IgD-negative memory B cell (primary cell): Measurements from ENCODE around the gene STPG2. TPM values are rescaled to one million over a fixed set of nuclear protein-coding genes. Genes with fewer than 3 reads are reported as not detected.

Experiments used
- H3K27ac Mint-ChIP-seq, 3 donors: one replicate each; pipeline ENCODE4 v1.8.0; 2020 to 2022; ENCODE audit warnings: mild to moderate bottlenecking in 3 of 3, mixed read lengths in 3 of 3, moderate library complexity in 1 of 3
- H3K27me3 Mint-ChIP-seq: one replicate; pipeline ENCODE4 v1.8.0; 2021; ENCODE audit warnings: mixed read lengths
- H3K36me3 Mint-ChIP-seq: one replicate; pipeline ENCODE4 v1.8.0; 2020; ENCODE audit warnings: mild to moderate bottlenecking, mixed read lengths
- H3K4me1 Mint-ChIP-seq, 3 donors: one replicate each; pipeline ENCODE4 v1.8.0; 2020 to 2022; ENCODE audit warnings: mixed read lengths in 3 of 3, mild to moderate bottlenecking in 1 of 3
- H3K4me3 Mint-ChIP-seq, 4 donors: one replicate each; pipeline ENCODE4 v1.8.0; 2020 to 2022; ENCODE audit warnings: mild to moderate bottlenecking in 4 of 4, mixed read lengths in 4 of 4, moderate library complexity in 3 of 4
- H3K9me3 Mint-ChIP-seq, 3 donors: one replicate each; pipeline ENCODE4 v1.8.0; 2020 to 2021; ENCODE audit warnings: mixed read lengths in 3 of 3, mild to moderate bottlenecking in 1 of 3
- polyA plus RNA-seq: library from polyadenylated mRNA; unstranded; fragments of 300-500 nt; fragmentation: Illumina TruSeq; gene quantifications from one replicate; pipeline ENCODE4 v1.2.3, GENCODE V29; 2021

Gene STPG2
- 0.18 TPM for polyA plus RNA-seq

DNA sequence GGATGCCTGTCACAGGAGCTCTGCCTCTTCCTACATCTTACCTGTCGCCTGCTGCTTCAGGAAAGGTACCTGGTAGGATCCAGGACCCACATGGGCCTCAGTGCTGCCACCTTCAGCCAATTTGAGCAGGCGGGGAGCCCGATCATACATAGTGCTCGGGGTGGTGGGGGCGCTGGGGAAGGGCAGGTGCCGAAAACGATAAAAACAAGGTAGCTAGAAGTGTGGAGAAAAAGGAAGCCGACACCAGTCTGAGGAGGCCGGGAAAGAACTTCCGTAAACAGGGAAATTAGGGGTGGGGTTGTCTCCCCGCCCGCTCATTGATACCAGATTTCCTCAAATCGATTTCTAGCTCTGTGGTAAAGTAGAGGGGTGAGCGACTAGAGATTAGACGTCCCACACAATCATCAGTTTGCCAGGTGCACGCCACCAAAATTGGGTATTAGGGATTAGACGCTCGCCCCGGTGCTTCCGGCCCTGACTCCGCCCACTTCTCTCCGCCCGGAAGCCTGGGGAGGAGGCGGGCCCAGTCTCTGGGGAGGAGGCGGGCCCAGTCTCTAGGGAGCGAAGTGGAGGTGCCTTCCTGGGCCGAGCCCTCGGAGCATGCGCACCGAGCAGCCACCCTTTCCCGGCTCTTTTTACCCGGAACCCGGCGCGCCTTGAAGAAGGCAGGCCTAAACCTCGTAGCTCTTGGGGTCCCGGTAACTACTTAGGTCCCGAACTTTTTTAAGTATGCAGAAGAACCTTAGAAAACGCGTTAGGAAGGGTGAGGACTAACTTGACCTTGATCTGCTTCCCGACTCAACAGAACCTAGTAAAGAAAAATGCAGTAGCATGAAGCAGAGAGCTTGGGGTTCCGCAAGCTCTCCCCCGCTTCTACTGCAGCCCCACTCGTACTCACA is at the start of gene STPG2:
Gene STPG2 (minus strand): TSS at position 476 of the 899 bp plus-strand sequence.
- Mint-ChIP-seq H3K9me3 (peaks cover 0 to 3% (median 0%) of the 10 kb centered on the region in 3 donors), H3K27me3 (no peaks in the 10 kb centered on the region), H3K4me3 (peak within 1 kb of the TSS; percentile 93 to 98 (median 96)), H3K36me3 (peaks cover 3% of the 10 kb centered on the region), H3K27ac (peak within 1 kb of the TSS; percentile 90 to 100 (median 99)), H3K4me1 (peaks cover 14 to 38% (median 19%) of the 10 kb centered on the region in 3 donors)

DNA sequence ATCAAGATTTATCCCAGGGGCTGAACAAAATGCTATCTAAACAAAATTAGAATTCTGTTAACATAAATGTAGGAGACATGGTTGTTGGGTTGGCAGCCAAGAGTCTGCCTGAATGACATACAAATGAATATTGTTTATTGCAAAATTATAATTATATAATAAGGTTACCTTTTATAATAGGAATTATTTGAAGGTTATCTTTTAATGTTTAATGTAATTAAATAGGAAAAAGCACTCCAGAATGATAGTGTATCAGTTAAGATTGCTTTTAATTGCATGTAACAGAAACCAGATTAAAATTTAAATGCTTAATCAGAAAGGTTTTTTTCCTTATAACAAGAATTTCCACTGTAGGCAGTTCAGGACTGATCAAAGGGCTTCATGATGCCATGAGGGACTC is 42.0 kb upstream of the STPG2 start:
- H3K27me3 Mint-ChIP-seq = no peaks in the 10 kb centered on the region
- peaks cover 0 to 4% (median 3%) of the 10 kb centered on the region in 3 donors for H3K9me3 Mint-ChIP-seq
- no peak overlapping the region for H3K4me3 Mint-ChIP-seq
- peaks cover 3% of the 10 kb centered on the region for H3K36me3 Mint-ChIP-seq
- H3K4me1 Mint-ChIP-seq = peaks cover 2 to 10% (median 3%) of the 10 kb centered on the region in 3 donors
- no peak overlapping the region for H3K27ac Mint-ChIP-seq

DNA sequence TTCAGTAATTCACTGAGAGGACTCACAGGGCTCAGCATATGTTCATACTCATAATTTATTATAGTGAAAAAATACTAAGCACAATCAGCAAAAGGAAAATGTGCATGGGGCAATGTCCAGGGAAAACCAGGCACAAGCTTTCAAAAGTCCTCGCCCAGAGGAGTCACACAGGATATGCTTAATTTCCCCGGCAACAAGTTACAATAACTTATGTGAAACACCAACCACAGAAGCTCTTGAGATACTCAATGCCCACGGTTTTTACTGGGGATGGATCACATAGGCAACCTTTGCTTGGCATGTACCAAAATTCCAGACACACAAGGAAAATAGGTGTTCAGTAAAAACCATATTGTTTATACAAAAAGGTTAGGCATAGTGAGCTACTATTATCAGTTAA is 38.5 kb upstream of the STPG2 start:
- no peaks in the 10 kb centered on the region for H3K27me3 Mint-ChIP-seq
- peaks cover 2 to 4% (median 3%) of the 10 kb centered on the region in 3 donors for H3K4me1 Mint-ChIP-seq
- peaks cover 0 to 2% (median 0%) of the 10 kb centered on the region in 3 donors for H3K9me3 Mint-ChIP-seq
- H3K27ac Mint-ChIP-seq = no peak overlapping the region
- H3K4me3 Mint-ChIP-seq = no peak overlapping the region
- peaks cover 3% of the 10 kb centered on the region for H3K36me3 Mint-ChIP-seq

DNA sequence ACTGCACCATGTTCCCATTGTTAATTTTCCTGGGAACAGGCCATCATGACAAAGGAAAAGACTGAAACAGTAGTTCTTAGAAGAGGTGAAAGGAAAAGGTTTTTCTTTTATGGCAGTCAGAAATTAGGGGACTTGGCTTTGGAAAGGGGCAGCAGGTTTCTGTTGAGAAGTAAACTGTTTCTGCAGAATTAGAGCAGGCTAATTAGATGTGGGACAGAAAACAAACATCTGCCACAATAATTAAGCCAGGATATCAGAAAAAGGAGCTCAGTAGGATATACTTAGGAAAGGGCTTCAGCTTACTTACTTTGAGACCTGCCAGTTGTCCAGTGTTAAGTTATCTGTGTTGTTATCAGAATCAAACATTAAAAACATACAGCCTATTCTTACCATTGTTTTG is 36.7 kb upstream of the STPG2 start:
- H3K27ac Mint-ChIP-seq = no peak overlapping the region

DNA sequence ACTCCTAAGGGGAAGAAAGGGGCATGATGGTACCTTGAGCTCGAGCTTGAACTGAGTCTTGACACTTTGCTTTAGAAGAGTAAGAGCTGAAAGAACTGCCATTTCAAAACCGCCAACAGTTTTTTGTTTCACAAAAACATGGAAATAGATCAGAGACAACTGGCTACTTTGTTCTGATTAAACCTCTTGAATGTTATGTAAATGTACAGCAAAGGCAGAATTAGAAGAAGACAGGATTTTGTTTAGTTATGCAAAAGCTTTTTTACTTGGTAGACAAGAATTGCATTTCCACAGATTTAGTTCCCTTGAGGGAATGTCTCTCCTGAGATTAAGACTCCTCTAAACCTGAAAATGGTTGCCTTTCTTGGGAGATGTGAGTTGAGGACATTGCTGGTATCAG is 33.3 kb upstream of the STPG2 start:
- Mint-ChIP-seq H3K27me3 (no peaks in the 10 kb centered on the region), H3K4me3 (no peak overlapping the region), H3K27ac (no peak overlapping the region), H3K36me3 (no peaks in the 10 kb centered on the region), H3K4me1 (no peaks in the 10 kb centered on the region), H3K9me3 (peaks cover 0 to 2% (median 0%) of the 10 kb centered on the region in 3 donors)

More for the DNA sequence above, 36.7 kb upstream of the STPG2 start:
- peaks cover 2 to 4% (median 3%) of the 10 kb centered on the region in 3 donors for H3K4me1 Mint-ChIP-seq
- H3K4me3 Mint-ChIP-seq = no peak overlapping the region
- peaks cover 3% of the 10 kb centered on the region for H3K36me3 Mint-ChIP-seq
- no peaks in the 10 kb centered on the region for H3K27me3 Mint-ChIP-seq
- peaks cover 0 to 2% (median 0%) of the 10 kb centered on the region in 3 donors for H3K9me3 Mint-ChIP-seq

DNA sequence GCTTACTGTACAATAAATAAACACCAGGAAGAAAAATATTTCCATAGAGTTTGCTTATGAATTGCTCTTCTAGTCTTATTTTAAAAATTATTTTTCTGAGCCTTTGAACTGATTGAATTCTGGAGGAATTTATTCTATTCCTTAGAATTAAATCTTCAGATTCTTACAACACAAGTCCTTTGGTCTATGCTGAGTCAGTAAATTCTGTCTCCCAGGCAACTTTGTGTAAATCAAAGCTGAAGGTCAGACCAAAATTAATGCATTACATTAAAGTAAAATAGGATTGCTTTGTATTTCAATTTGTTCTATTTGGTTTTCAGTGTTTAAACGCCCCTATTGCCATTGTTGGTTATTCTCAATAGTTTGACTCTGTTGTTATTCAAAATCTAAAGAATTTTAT is 26.8 kb upstream of the STPG2 start:
- Mint-ChIP-seq H3K27me3 (no peaks in the 10 kb centered on the region), H3K4me3 (no peak overlapping the region), H3K4me1 (no peaks in the 10 kb centered on the region), H3K36me3 (no peaks in the 10 kb centered on the region), H3K27ac (no peak overlapping the region), H3K9me3 (no peaks in the 10 kb centered on the region)

DNA sequence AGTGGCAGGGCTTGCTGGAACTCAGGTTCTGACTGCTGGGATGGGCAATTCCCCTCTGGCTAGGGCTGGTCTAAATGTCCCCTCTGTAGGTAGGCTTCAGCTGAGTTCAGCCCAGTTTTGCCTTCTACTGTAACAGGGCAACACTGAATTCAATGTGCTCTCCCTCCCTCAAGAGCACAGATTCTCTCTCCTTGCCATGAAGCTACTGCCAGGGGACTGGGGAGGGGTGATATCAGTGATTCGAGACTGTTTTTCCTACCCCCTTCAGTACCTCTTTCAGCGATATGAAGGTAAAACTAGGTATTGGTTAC is 23.4 kb upstream of the STPG2 start:
- Mint-ChIP-seq H3K4me3 (no peak overlapping the region), H3K9me3 (peaks cover 0 to 2% (median 0%) of the 10 kb centered on the region in 3 donors), H3K27me3 (peaks cover 2% of the 10 kb centered on the region), H3K36me3 (peaks cover 4% of the 10 kb centered on the region), H3K27ac (no peak overlapping the region), H3K4me1 (no peaks in the 10 kb centered on the region)

DNA sequence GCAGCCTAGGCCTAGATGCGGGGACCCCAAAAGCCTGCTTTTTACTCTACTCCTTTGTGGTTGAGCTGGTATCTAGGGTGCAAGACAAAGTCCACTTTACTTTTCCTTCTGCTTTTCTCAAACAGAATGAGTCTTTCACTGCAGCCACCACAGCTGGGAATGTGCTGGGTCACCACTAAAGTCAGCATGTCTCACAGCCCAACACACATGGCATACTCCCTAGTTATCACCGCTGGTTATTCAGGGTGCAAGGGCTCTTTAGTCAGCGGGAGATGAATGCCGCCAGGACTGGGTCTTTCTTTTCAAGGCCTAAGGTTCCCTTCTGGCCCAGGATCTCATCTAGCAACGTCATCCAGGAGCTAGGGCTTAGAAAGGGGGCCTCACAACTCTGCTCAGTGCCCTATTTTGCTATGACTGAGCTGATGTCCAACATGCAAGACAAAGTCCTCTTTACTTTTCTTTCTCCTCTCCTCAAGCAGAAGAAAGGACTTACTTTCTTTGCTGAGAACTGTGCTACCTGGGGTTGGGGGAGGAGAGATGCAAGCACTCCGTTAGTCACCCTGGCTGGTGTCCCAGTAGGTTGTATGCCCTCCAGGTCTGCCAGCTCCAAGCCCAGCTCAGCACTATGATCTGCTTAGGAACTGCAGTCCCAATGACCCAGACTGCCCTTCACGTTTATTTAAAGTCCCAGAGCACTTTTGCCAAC is 22.9 kb upstream of the STPG2 start:
- H3K27me3 Mint-ChIP-seq = peaks cover 2% of the 10 kb centered on the region
- peaks cover 0 to 2% (median 0%) of the 10 kb centered on the region in 3 donors for H3K9me3 Mint-ChIP-seq
- no peak overlapping the region for H3K27ac Mint-ChIP-seq
- no peaks in the 10 kb centered on the region for H3K4me1 Mint-ChIP-seq
- H3K36me3 Mint-ChIP-seq = peaks cover 4% of the 10 kb centered on the region
- H3K4me3 Mint-ChIP-seq = no peak overlapping the region

DNA sequence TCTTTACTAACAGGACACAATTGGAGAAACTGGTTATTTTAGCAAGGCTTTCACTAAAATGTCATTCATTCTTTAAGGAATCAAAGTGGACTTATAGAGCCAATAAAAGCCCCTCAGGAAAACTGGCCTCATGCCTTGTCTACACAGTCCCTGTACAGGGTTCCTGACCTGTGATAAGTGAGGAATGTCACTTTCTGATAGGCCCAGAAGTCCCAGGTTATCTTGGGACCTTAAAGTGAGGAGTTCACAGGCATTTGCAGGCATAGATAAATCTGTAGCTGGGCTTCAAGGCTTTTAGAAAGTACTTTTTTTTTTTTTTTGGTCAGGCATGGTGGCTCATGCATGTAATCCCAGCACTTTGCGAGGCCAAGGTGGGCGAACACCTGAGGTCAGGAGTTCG is 19.4 kb upstream of the STPG2 start:
- Mint-ChIP-seq H3K27ac (no peak overlapping the region), H3K4me1 (peaks cover 0 to 1% (median 0%) of the 10 kb centered on the region in 3 donors), H3K9me3 (peaks cover 0 to 2% (median 0%) of the 10 kb centered on the region in 3 donors), H3K4me3 (no peak overlapping the region), H3K27me3 (peaks cover 2% of the 10 kb centered on the region), H3K36me3 (peaks cover 4% of the 10 kb centered on the region)

DNA sequence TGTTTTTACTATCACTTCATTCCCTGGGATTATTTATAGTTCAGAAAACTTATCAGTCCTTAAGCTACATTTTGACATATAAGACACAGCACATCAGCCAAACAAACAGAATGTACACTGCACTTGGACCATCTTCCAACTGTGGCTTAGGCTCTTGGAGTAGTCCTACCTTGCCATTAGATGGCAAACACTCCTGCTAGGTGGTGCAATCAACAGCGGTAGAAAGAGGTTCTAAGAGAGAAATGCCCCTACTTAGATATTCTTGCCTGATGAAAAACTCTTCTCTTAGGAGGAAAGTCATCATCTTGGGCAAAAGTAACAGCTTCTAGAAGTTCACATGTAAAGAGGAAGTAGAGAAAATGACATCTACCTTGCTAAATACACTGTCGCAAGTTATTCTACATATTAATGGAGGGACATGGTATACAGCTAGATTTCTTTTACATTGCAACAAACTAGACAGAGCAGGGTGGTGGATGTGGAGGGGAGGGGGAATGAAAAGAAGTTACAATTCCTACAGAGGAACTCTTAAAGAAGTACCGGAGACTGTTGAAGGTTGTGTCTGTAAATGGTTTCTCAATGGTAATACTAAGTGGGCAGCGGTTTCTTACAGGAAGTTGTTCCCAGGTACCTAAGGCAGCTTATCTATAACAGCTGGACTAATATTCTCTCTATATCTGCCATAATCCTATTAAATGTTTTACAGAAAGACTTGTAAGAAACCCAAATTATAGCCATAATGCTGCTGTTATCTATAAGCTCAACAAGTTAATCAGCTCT is 8.1 kb upstream of the STPG2 start:
- peaks cover under 1% of the 10 kb centered on the region for H3K36me3 Mint-ChIP-seq
- H3K4me1 Mint-ChIP-seq = peaks cover 9 to 17% (median 10%) of the 10 kb centered on the region in 3 donors
- H3K4me3 Mint-ChIP-seq = peak overlapping the region in 3 of 4 donors; percentile 32 to 83 (median 60)
- H3K27ac Mint-ChIP-seq = peak overlapping the region in 2 of 3 donors; percentile 6 to 65
- no peaks in the 10 kb centered on the region for H3K27me3 Mint-ChIP-seq
- no peaks in the 10 kb centered on the region for H3K9me3 Mint-ChIP-seq

DNA sequence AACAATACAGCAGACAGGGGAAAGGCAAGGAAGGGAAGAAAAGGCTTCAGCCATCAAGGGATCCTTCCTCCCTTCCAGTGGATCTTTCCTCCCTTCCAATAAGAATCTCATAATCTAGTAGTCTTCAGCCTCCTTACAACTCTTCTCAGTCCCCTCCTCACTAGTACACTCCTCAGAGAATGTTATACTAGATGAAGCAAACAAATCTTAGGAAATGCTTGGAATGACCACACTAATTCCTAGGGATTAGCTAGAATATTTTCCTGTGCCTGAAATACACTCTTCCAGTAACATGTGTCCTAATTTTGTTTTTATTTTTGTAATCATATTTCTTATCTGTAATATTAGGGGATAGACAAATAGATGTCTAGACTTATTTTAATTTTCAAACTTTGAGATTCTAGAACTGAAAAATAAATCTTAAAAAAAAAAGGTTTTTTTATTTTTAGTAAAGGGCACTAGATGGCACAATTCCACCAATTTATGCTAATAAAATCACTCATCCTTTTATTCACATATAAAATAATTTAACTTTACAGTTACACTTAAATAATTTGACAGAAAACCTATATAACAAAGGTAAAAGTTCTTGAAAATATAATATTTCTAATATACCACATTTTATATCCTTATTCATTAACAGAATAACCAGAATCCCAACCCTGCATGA is 7.0 kb upstream of the STPG2 start:
- Mint-ChIP-seq H3K27ac (no peak overlapping the region), H3K4me1 (peaks cover 9 to 17% (median 10%) of the 10 kb centered on the region in 3 donors), H3K9me3 (no peaks in the 10 kb centered on the region), H3K36me3 (peaks cover 1% of the 10 kb centered on the region), H3K4me3 (peak overlapping the region in 1 of 4 donors; percentile 27), H3K27me3 (no peaks in the 10 kb centered on the region)

DNA sequence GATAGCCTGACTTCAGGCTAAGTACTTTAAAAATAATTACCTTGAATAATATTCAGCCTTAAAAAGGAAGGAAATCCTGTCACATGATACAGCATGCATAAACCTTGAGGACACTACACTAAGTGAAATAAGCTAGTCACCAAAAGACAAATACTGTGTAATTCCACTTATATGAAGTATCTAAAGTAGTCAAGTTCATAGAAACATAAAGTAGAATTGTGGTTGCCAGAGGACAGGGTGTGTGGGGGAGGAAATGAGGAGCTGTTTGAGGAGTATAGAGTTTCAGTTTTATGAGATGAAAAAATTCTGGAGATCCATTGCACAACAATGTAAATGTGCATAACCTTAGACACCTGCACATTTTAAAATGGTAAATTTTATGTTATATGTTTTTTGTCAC is 5.6 kb upstream of the STPG2 start:
- Mint-ChIP-seq H3K36me3 (peaks cover 3% of the 10 kb centered on the region), H3K4me1 (peaks cover 10 to 20% (median 18%) of the 10 kb centered on the region in 3 donors), H3K27me3 (no peaks in the 10 kb centered on the region), H3K4me3 (peak overlapping the region in 1 of 4 donors; percentile 65), H3K27ac (no peak overlapping the region), H3K9me3 (no peaks in the 10 kb centered on the region)

DNA sequence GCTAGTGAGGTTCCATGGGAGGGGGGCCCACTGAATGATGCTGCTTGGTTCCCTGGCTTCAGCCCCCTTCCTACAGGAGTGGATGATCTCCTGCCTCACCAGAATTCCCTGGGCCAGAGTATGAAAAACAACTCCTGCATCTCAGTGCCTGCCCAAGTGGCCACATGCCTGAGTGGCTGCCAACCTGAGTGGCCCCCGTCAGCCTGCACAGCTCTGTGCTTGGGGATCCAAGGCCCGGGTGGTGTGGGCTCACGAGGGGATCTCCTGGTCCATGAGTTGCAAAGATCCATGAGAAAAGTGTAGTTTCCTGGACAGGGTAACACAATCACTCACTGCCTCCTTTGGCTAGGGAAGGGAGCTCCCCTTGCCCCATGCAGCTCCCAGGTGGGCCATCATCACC is 17.1 kb downstream of the STPG2 start:
- peaks cover 2% of the 10 kb centered on the region for H3K36me3 Mint-ChIP-seq
- H3K27me3 Mint-ChIP-seq = peaks cover 4% of the 10 kb centered on the region
- peaks cover 0 to 4% (median 0%) of the 10 kb centered on the region in 3 donors for H3K4me1 Mint-ChIP-seq
- peaks cover 4 to 15% (median 14%) of the 10 kb centered on the region in 3 donors for H3K9me3 Mint-ChIP-seq
- no peak overlapping the region for H3K4me3 Mint-ChIP-seq
- H3K27ac Mint-ChIP-seq = no peak overlapping the region

DNA sequence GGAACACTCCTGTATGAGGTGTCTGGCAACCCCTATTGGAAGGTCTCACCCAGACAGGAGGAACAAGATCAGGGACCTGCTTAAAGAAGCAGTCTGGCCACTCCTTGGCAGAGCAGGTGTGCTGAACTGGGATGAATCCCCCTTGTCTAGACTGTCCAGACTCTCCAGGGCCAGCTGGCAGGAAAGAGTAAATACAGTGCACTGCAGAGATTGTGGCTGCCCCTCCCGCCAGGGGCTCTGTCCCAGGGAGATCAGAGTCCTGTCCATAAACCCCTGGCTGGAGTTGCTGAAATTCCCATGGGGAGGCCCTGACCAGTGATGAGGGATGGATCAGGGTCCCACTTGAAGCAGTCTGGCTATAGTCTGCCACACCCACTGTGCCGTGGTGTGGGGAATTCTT is 17.7 kb downstream of the STPG2 start:
- Mint-ChIP-seq H3K9me3 (peaks cover 4 to 15% (median 13%) of the 10 kb centered on the region in 3 donors), H3K4me3 (no peak overlapping the region), H3K36me3 (no peaks in the 10 kb centered on the region), H3K27me3 (peaks cover 4% of the 10 kb centered on the region), H3K27ac (no peak overlapping the region), H3K4me1 (no peaks in the 10 kb centered on the region)
